ENCODE measurements around the gene TLN1. TPM values are rescaled to one million over a fixed set of nuclear protein-coding genes. Genes with fewer than 3 reads are reported as not detected.

TLN1 gene
- polyA plus RNA-seq, 3 donors, result 142 to 154 (median 143) TPM

GRCh38 chr9:35754264-35754663, 22.3 kb upstream of the TLN1 start, which contains the start of gene MSMP:
Gene MSMP, minus strand, starts transcription at chr9:35754276. Its CDS starts 147 bp downstream, at chr9:35754129.
- no peak for DNase-seq (ENCODE audit: low read depth in 3 of 3, low spot score in 2 of 3)

- DNase-seq (ENCODE audit: low read depth in 3 of 3, low spot score in 2 of 3), result no peak
These were observed 21.5 kb upstream of the TLN1 start for GRCh38 chr9:35753466-35753865.

GRCh38 chr9:35750256-35750531, 18.2 kb upstream of the TLN1 start:
- no peak for DNase-seq (ENCODE audit: low read depth in 3 of 3, low spot score in 2 of 3)

- no peak for DNase-seq (ENCODE audit: low read depth in 3 of 3, low spot score in 2 of 3)
These were observed 17.7 kb upstream of the TLN1 start for GRCh38 chr9:35749515-35750255.

GRCh38 chr9:35748858-35749514, 17.0 kb upstream of the TLN1 start, which contains the start of the genes GBA2 and RGP1:
Gene GBA2, minus strand, starts transcription at chr9:35749228. Its CDS starts 524 bp downstream, at chr9:35748704.
Gene RGP1, plus strand, starts transcription at chr9:35749287. Its CDS starts 469 bp downstream, at chr9:35749756.
- peak in 2 of 3 donors; percentile 39 to 53 for DNase-seq (ENCODE audit: low read depth in 3 of 3, low spot score in 2 of 3)

- no peak for DNase-seq (ENCODE audit: low read depth in 3 of 3, low spot score in 2 of 3)
These were observed 16.4 kb upstream of the TLN1 start for GRCh38 chr9:35748242-35748857.

GRCh38 chr9:35746583-35746982, 14.6 kb upstream of the TLN1 start:
- no peak for DNase-seq (ENCODE audit: low read depth in 3 of 3, low spot score in 2 of 3)

GRCh38 chr9:35745569-35745968, 13.6 kb upstream of the TLN1 start:
- DNase-seq (ENCODE audit: low read depth in 3 of 3, low spot score in 2 of 3), result no peak

GRCh38 chr9:35743880-35744518, 12.0 kb upstream of the TLN1 start:
- DNase-seq (ENCODE audit: low read depth in 3 of 3, low spot score in 2 of 3), result no peak

GRCh38 chr9:35743452-35743851, 11.5 kb upstream of the TLN1 start:
- DNase-seq (ENCODE audit: low read depth in 3 of 3, low spot score in 2 of 3), result no peak

- no peak for DNase-seq (ENCODE audit: low read depth in 3 of 3, low spot score in 2 of 3)
These were observed 9.7 kb upstream of the TLN1 start for GRCh38 chr9:35741740-35742139.

- no peak for DNase-seq (ENCODE audit: low read depth in 3 of 3, low spot score in 2 of 3)
These were observed 8.2 kb upstream of the TLN1 start for GRCh38 chr9:35740243-35740642.

- no peak for DNase-seq (ENCODE audit: low read depth in 3 of 3, low spot score in 2 of 3)
These were observed 6.9 kb upstream of the TLN1 start for GRCh38 chr9:35738924-35739323.

- DNase-seq (ENCODE audit: low read depth in 3 of 3, low spot score in 2 of 3), result no peak
These were observed 6.2 kb upstream of the TLN1 start for GRCh38 chr9:35738186-35738585.

GRCh38 chr9:35737143-35737542, 5.1 kb upstream of the TLN1 start:
- DNase-seq (ENCODE audit: low read depth in 3 of 3, low spot score in 2 of 3), result no peak

- peak in 1 of 3 donors; percentile 40 for DNase-seq (ENCODE audit: low read depth in 3 of 3, low spot score in 2 of 3)
These were observed 4.2 kb upstream of the TLN1 start for GRCh38 chr9:35736201-35736633.

- no peak for DNase-seq (ENCODE audit: low read depth in 3 of 3, low spot score in 2 of 3)
These were observed 2.1 kb upstream of the TLN1 start for GRCh38 chr9:35734096-35734495.

GRCh38 chr9:35732800-35733541, 976 bp upstream of the TLN1 start:
- no peak for DNase-seq (ENCODE audit: low read depth in 3 of 3, low spot score in 2 of 3)

GRCh38 chr9:35731415-35732184, 395 bp downstream of the TLN1 start:
- no peak for DNase-seq (ENCODE audit: low read depth in 3 of 3, low spot score in 2 of 3)

GRCh38 chr9:35730486-35730854, 1.5 kb downstream of the TLN1 start:
- no peak for DNase-seq (ENCODE audit: low read depth in 3 of 3, low spot score in 2 of 3)
